HEK293T (cell line): ENCODE data around the gene HMGB1.

Experiments used
- FOXA1 ChIP-seq: fragments of 450-650 bp; IDR thresholded peaks from 2 replicates; pipeline ENCODE4 v1.6.1; 2016; ENCODE audit warnings: mild to moderate bottlenecking
- SP1 ChIP-seq: fragments of 450-650 bp; IDR thresholded peaks from 2 replicates; pipeline ENCODE4 v1.6.1; 2017
- SUZ12 ChIP-seq: fragments of 450-650 bp; IDR thresholded peaks from 2 replicates; pipeline ENCODE4 v1.6.1; 2016; ENCODE audit warnings: mild to moderate bottlenecking

- no peak for TF ChIP-seq SUZ12
- TF ChIP-seq SP1: no peak
- no peak for TF ChIP-seq FOXA1
Observed at GRCh38 chr13:30473675-30474074, 7.9 kb upstream of the HMGB1 start.
